Liver (tissue), 3 donors: ENCODE measurements around the gene EXOC2.

Experiments
- FOXA2 ChIP-seq: IDR thresholded peaks from 2 replicates; pipeline ENCODE4 v1.6.1; 2016; ENCODE audit warnings: antibody characterized with exemption
- GABPA ChIP-seq, 2 donors: IDR thresholded peaks in 1 of 2; conservative IDR thresholded peaks in 1 of 2; 2 replicates each; pipeline ENCODE4 v1.6.1; 2016; ENCODE audit warnings: antibody characterized with exemption in 2 of 2, mild to moderate bottlenecking in 1 of 2, moderate library complexity in 1 of 2
- YY1 ChIP-seq: IDR thresholded peaks from 2 replicates; pipeline ENCODE4 v1.6.1; 2016; ENCODE audit warnings: antibody characterized with exemption, mild to moderate bottlenecking
- TF ChIP-seq, protein P1 (sequence below): IDR thresholded peaks from 2 replicates; pipeline ENCODE4 v1.6.1; 2016; ENCODE audit warnings: antibody characterized with exemption, mild to moderate bottlenecking
- TF ChIP-seq, protein P2 (sequence below): fragments of 150-350 bp; IDR thresholded peaks from 2 replicates; pipeline ENCODE4 v1.5.1; 2017; ENCODE audit warnings: improper control_type of control experiment, low read depth, low read length; ENCODE audit not compliant: missing input control
- donor health status: healthy.
- donor health status: healthy.

- TF ChIP-seq, protein P1, sequence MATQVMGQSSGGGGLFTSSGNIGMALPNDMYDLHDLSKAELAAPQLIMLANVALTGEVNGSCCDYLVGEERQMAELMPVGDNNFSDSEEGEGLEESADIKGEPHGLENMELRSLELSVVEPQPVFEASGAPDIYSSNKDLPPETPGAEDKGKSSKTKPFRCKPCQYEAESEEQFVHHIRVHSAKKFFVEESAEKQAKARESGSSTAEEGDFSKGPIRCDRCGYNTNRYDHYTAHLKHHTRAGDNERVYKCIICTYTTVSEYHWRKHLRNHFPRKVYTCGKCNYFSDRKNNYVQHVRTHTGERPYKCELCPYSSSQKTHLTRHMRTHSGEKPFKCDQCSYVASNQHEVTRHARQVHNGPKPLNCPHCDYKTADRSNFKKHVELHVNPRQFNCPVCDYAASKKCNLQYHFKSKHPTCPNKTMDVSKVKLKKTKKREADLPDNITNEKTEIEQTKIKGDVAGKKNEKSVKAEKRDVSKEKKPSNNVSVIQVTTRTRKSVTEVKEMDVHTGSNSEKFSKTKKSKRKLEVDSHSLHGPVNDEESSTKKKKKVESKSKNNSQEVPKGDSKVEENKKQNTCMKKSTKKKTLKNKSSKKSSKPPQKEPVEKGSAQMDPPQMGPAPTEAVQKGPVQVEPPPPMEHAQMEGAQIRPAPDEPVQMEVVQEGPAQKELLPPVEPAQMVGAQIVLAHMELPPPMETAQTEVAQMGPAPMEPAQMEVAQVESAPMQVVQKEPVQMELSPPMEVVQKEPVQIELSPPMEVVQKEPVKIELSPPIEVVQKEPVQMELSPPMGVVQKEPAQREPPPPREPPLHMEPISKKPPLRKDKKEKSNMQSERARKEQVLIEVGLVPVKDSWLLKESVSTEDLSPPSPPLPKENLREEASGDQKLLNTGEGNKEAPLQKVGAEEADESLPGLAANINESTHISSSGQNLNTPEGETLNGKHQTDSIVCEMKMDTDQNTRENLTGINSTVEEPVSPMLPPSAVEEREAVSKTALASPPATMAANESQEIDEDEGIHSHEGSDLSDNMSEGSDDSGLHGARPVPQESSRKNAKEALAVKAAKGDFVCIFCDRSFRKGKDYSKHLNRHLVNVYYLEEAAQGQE = no peak
- TF ChIP-seq, protein P2, sequence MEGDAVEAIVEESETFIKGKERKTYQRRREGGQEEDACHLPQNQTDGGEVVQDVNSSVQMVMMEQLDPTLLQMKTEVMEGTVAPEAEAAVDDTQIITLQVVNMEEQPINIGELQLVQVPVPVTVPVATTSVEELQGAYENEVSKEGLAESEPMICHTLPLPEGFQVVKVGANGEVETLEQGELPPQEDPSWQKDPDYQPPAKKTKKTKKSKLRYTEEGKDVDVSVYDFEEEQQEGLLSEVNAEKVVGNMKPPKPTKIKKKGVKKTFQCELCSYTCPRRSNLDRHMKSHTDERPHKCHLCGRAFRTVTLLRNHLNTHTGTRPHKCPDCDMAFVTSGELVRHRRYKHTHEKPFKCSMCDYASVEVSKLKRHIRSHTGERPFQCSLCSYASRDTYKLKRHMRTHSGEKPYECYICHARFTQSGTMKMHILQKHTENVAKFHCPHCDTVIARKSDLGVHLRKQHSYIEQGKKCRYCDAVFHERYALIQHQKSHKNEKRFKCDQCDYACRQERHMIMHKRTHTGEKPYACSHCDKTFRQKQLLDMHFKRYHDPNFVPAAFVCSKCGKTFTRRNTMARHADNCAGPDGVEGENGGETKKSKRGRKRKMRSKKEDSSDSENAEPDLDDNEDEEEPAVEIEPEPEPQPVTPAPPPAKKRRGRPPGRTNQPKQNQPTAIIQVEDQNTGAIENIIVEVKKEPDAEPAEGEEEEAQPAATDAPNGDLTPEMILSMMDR = no peak
- no peak for TF ChIP-seq YY1
- no peak for TF ChIP-seq GABPA (IDR thresholded peaks at IDR 0.05 in 1 of 2, conservative IDR thresholded peaks at IDR 0.05 in 1 of 2)
- TF ChIP-seq FOXA2 = no peak
Measured at GRCh38 chr6:689223-689622, 3.7 kb downstream of the EXOC2 start.
